Astrocyte of the cerebellum (primary cell): ENCODE results near the gene PMEL.

Experiments
- DNase-seq: peaks from one replicate; pipeline ENCODE4 v3.0.0-alpha.2; 2011; ENCODE audit warnings: low read depth
- H3K4me3 ChIP-seq: 2 replicates; pipeline ENCODE4 v1.5.1; 2011; ENCODE audit warnings: mild to moderate bottlenecking, low read depth, low read length, moderate library complexity
- CTCF ChIP-seq: IDR thresholded peaks from 2 replicates; pipeline ENCODE4 v1.5.1; 2012; ENCODE audit warnings: low read length, low read depth, moderate library complexity, mild to moderate bottlenecking; ENCODE audit errors: missing control alignments
- in situ Hi-C: cut with HindIII; loops from 2 replicates; pipeline ENCODE4 v1.10.0; 2017; ENCODE audit warnings: low sequenced_read_pairs

Gene PMEL

DNA sequence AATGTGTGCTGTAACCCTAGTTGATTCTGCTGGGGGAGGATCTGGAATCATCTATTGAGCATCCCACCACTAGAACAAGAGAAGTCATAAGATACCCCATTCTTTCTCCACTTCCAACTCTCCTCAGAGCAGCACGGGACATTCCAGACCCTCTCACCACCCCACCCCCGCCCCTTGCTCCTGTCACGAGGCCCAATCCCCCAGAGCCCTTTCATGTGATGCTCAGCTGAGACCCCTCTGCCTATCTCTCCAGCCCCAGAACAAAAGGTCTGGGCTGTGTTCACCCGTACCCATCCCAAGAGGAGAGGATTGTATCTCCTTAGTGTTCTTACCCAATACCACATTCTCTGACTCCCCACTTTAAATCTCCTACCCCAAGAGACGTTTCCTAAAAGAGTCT is 602 bp downstream of the PMEL start:
- TF ChIP-seq CTCF = no peak
- DNase-seq = no peak
- H3K4me3 ChIP-seq = no peak overlapping the region
- in situ Hi-C loops = no loop called here

- no peak for TF ChIP-seq CTCF
- DNase-seq = no peak
- no peak overlapping the region for H3K4me3 ChIP-seq
- in situ Hi-C loops = no loop called here
Observed at GRCh38 chr12:55963760-55964159, 2.1 kb downstream of the PMEL start.

DNA sequence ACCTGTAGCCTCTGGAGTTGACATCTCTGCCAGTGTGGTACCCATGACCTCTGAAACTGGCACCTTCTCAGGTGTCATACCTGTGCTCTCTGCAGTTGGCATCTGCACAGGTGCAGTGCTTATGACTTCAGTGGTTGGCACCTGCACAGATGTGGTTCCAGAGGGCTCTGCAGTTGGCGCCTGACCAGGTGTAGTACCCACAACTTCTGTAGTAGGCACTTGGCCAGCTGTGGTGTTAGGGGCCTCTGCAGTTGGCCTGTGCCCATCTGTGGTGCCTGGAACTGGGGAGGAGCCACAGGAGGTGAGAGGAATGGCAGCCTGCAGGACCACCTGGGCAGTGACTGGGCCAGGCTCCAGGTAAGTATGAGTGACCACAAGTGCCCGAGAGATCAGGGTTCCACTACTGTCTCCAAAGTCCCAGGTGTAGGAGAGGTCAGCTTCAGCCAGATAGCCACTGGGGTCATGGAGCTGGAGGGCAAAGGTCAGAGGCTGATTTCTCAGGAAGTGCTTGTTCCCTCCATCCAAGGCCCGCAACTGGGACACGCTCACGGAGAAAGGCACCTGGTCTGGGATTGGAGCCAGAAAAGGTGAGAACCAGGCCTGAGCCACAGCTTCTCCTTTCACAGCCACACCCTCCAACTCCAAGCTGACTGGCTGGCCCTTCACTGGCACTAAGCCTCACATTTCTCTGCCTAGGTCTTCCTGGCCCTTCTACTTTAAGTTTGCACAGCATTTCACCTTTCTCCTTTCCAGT is 8.6 kb downstream of the PMEL start:
- no peak for DNase-seq
- no peak for TF ChIP-seq CTCF
- in situ Hi-C loops = no loop called here

GRCh38 chr12:55955800-55956508 is 9.9 kb downstream of the PMEL start:
- no peak overlapping the region for H3K4me3 ChIP-seq
- peak; percentile 42 for TF ChIP-seq CTCF
- no peak for DNase-seq
- in situ Hi-C loops = no loop called here

More for the DNA sequence above, 8.6 kb downstream of the PMEL start:
- no peak overlapping the region for H3K4me3 ChIP-seq

- in situ Hi-C loops = no loop called here
- no peak for TF ChIP-seq CTCF
- no peak for DNase-seq
- H3K4me3 ChIP-seq = no peak overlapping the region
Observed at GRCh38 chr12:55955344-55955743, 10.5 kb downstream of the PMEL start.

DNA sequence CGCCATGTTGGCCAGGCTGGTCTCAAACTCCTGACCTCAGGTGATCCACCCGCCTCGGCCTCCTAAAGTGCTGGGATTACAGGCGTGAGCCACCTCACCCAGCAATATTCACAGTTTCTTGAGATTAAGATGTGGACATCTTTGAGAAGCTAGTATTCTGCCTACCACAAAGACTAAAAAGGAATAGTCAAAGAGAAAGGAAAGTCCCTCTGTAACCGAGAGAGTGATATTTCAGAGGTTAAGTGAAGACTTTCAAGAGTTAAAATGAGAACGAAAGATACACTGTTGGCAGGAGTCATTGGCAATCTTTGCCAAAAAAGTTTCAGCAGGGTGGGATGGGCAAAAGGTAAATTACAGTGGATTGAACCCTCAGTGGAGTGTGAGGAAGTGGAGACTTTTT is 19.3 kb downstream of the PMEL start:
- no peak for DNase-seq
- no peak for TF ChIP-seq CTCF
- in situ Hi-C loops = no loop called here
- no peak overlapping the region for H3K4me3 ChIP-seq
